Measurements from ENCODE around the gene FHIP1A. TPM values are rescaled to one million over a fixed set of nuclear protein-coding genes. Genes with fewer than 3 reads are reported as not detected.
"Not testable (repeated sequence)": the region's sequence is repeated elsewhere in the genome, so short reads cannot be mapped to it uniquely, and the experiment has no call there.

FHIP1A gene
- total RNA-seq, 2 donors from 2014 or later = 18.9 to 29.2 TPM

GRCh38 chr4:151389311-151389710 lies 19.7 kb upstream of the FHIP1A start:
- peaks cover 20% of the 10 kb centered on the region for H3K9me3 Mint-ChIP-seq

GRCh38 chr4:151389799-151390198 lies 19.2 kb upstream of the FHIP1A start:
- not testable (repeated sequence) for H3K4me1 ChIP-seq (ENCODE audit: control insufficient read depth, insufficient read depth, low read length); H3K27ac ChIP-seq (ENCODE audit: low read depth, low read length); H3K4me3 Mint-ChIP-seq

More at GRCh38 chr4:151389311-151389710, 19.7 kb upstream of the FHIP1A start:
- 83 to 98% methylated on average over 1 to 2 of the region's 2 CpGs for WGBS, 2 experiments (ENCODE audit: insufficient coverage in 1 of 2, insufficient read length in 1 of 2)
- Histone ChIP-seq H3K9me3 (ENCODE audit: control insufficient read depth, low read length) (peaks cover 15% of the 10 kb centered on the region), H3K4me3 (ENCODE audit: low read length) (no peak overlapping the region), H3K9ac (ENCODE audit: extremely low read depth, low read length, poor library complexity, severe bottlenecking) (no peak overlapping the region), H3K36me3 (ENCODE audit: control insufficient read depth, insufficient read depth, low read length) (no peaks in the 10 kb centered on the region), H3K27me3 (ENCODE audit: control insufficient read depth, insufficient read depth, low read length, poor library complexity, severe bottlenecking) (no peaks in the 10 kb centered on the region), H3K27ac (ENCODE audit: low read depth, low read length) (no peak overlapping the region), H3K4me1 (ENCODE audit: control insufficient read depth, insufficient read depth, low read length) (no peaks in the 10 kb centered on the region)
- DNase-seq = no peak
- no peak overlapping the region for H3K4me3 Mint-ChIP-seq
- TF ChIP-seq, protein P1, sequence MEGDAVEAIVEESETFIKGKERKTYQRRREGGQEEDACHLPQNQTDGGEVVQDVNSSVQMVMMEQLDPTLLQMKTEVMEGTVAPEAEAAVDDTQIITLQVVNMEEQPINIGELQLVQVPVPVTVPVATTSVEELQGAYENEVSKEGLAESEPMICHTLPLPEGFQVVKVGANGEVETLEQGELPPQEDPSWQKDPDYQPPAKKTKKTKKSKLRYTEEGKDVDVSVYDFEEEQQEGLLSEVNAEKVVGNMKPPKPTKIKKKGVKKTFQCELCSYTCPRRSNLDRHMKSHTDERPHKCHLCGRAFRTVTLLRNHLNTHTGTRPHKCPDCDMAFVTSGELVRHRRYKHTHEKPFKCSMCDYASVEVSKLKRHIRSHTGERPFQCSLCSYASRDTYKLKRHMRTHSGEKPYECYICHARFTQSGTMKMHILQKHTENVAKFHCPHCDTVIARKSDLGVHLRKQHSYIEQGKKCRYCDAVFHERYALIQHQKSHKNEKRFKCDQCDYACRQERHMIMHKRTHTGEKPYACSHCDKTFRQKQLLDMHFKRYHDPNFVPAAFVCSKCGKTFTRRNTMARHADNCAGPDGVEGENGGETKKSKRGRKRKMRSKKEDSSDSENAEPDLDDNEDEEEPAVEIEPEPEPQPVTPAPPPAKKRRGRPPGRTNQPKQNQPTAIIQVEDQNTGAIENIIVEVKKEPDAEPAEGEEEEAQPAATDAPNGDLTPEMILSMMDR (conservative IDR thresholded peaks at IDR 0.05) = no peak
- no peaks in the 10 kb centered on the region for H3K27me3 Mint-ChIP-seq (ENCODE audit: insufficient read depth)
- no peak overlapping the region for H3K27ac Mint-ChIP-seq
- H3K36me3 Mint-ChIP-seq (ENCODE audit: low read depth) = peaks cover 5% of the 10 kb centered on the region
- no peaks in the 10 kb centered on the region for H3K4me1 Mint-ChIP-seq

DNA sequence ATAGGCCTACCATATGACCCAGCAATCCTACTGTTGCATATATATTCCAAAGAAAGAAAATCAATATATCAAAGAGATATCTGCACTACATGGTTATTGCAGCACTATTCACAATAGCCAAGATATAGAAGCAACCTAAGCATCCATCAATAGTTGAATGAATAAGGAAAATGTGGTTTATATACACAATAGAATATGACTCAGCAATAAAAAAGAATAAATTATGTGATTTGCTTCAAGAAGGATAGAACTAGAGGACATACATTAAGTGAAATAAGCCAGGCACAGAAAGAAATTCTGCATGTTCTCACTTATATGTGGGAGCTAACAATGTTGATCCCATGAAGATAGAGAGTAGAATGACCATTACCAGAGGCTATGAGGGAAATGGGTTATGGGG lies 13.1 kb upstream of the FHIP1A start:
- H3K9ac ChIP-seq (ENCODE audit: extremely low read depth, low read length, poor library complexity, severe bottlenecking) = no peak overlapping the region
- no peaks in the 10 kb centered on the region for H3K27me3 ChIP-seq (ENCODE audit: control insufficient read depth, insufficient read depth, low read length, poor library complexity, severe bottlenecking)
- no peaks in the 10 kb centered on the region for H3K36me3 ChIP-seq (ENCODE audit: control insufficient read depth, insufficient read depth, low read length)
- no peak overlapping the region for H3K27ac ChIP-seq (ENCODE audit: low read depth, low read length)
- no peaks in the 10 kb centered on the region for H3K27me3 Mint-ChIP-seq (ENCODE audit: insufficient read depth)
- no peaks in the 10 kb centered on the region for H3K4me1 Mint-ChIP-seq
- H3K9me3 Mint-ChIP-seq = peaks cover 8% of the 10 kb centered on the region
- no peak overlapping the region for H3K4me3 ChIP-seq (ENCODE audit: low read length)
- H3K4me1 ChIP-seq (ENCODE audit: control insufficient read depth, insufficient read depth, low read length) = no peaks in the 10 kb centered on the region
- peaks cover 4% of the 10 kb centered on the region for H3K9me3 ChIP-seq (ENCODE audit: control insufficient read depth, low read length)
- TF ChIP-seq, protein P1 (conservative IDR thresholded peaks at IDR 0.05) = no peak
- peaks cover 4% of the 10 kb centered on the region for H3K36me3 Mint-ChIP-seq (ENCODE audit: low read depth)
- DNase-seq = no peak
- no peak overlapping the region for H3K27ac Mint-ChIP-seq
- H3K4me3 Mint-ChIP-seq = no peak overlapping the region

More at GRCh38 chr4:151389799-151390198, 19.2 kb upstream of the FHIP1A start:
- H3K9ac ChIP-seq (ENCODE audit: extremely low read depth, low read length, poor library complexity, severe bottlenecking); H3K27me3 Mint-ChIP-seq (ENCODE audit: insufficient read depth); H3K27me3 ChIP-seq (ENCODE audit: control insufficient read depth, insufficient read depth, low read length, poor library complexity, severe bottlenecking); H3K27ac Mint-ChIP-seq; H3K4me1 Mint-ChIP-seq; H3K36me3 Mint-ChIP-seq (ENCODE audit: low read depth); H3K36me3 ChIP-seq (ENCODE audit: control insufficient read depth, insufficient read depth, low read length); DNase-seq; H3K4me3 ChIP-seq (ENCODE audit: low read length): not testable (repeated sequence)
- peaks cover 15% of the 10 kb centered on the region for H3K9me3 ChIP-seq (ENCODE audit: control insufficient read depth, low read length)
- H3K9me3 Mint-ChIP-seq = peaks cover 20% of the 10 kb centered on the region
- 100% methylated on average over 1 of the region's 2 CpGs; no CpG with 5 or more reads in 1 of the 2 experiments for WGBS, 2 experiments (ENCODE audit: insufficient coverage in 1 of 2, insufficient read length in 1 of 2)

DNA sequence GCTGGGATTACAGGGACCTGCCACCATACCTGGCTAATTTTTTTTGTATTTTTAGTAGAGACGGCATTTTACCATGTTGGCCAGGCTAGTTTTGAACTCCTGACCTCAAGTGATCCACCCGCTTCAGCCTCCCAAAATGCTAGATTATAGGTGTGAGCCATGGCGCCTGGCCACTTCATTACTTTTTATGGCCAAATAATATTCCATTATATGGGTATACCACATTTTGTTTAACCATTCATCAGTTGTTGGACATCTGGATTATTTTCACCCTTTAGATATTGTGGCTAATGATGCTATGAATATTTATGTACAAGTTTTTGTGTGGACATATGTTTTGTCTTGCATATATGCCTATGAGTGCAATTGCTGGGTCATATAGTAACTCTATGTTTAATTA lies 8.6 kb upstream of the FHIP1A start:
- no peaks in the 10 kb centered on the region for H3K27me3 ChIP-seq (ENCODE audit: control insufficient read depth, insufficient read depth, low read length, poor library complexity, severe bottlenecking)
- Mint-ChIP-seq H3K27me3 (ENCODE audit: insufficient read depth) (no peaks in the 10 kb centered on the region), H3K4me3 (no peak overlapping the region), H3K4me1 (peaks cover 4% of the 10 kb centered on the region), H3K36me3 (ENCODE audit: low read depth) (peaks cover 4% of the 10 kb centered on the region), H3K27ac (no peak overlapping the region), H3K9me3 (peaks cover 2% of the 10 kb centered on the region)
- no peaks in the 10 kb centered on the region for H3K4me1 ChIP-seq (ENCODE audit: control insufficient read depth, insufficient read depth, low read length)
- TF ChIP-seq, protein P1 (conservative IDR thresholded peaks at IDR 0.05) = no peak
- no peaks in the 10 kb centered on the region for H3K36me3 ChIP-seq (ENCODE audit: control insufficient read depth, insufficient read depth, low read length)
- no peak for DNase-seq
- H3K4me3 ChIP-seq (ENCODE audit: low read length) = no peak overlapping the region
- H3K9ac ChIP-seq (ENCODE audit: extremely low read depth, low read length, poor library complexity, severe bottlenecking) = no peak overlapping the region
- H3K9me3 ChIP-seq (ENCODE audit: control insufficient read depth, low read length) = no peaks in the 10 kb centered on the region
- 83 to 99% methylated on average over 1 to 3 of the region's 3 CpGs for WGBS, 2 experiments (ENCODE audit: insufficient coverage in 1 of 2, insufficient read length in 1 of 2)
- H3K27ac ChIP-seq (ENCODE audit: low read depth, low read length) = no peak overlapping the region
